GM13976 (cell line): ENCODE data around the gene NSD2.

Experiments used
- DNase-seq: peaks from one replicate; pipeline ENCODE4 v3.0.0; 2012; ENCODE audit warnings: low spot score
- in situ Hi-C: fragments of 300-500 bp; cut with MboI; formaldehyde crosslinking; loops from one replicate; pipeline ENCODE4 v1.12.0; 2022; ENCODE audit warnings: low sequenced_read_pairs, mixed read lengths, inconsistent platforms; ENCODE audit not compliant: unreplicated experiment
- TF ChIP-seq, protein P1 (sequence below): IDR thresholded peaks from 2 replicates; pipeline ENCODE4 v1.5.1; 2012; ENCODE audit warnings: borderline replicate concordance, mild to moderate bottlenecking; ENCODE audit not compliant: insufficient read depth; ENCODE audit errors: extremely low read depth, missing control alignments, control extremely low read depth

Gene NSD2

DNA sequence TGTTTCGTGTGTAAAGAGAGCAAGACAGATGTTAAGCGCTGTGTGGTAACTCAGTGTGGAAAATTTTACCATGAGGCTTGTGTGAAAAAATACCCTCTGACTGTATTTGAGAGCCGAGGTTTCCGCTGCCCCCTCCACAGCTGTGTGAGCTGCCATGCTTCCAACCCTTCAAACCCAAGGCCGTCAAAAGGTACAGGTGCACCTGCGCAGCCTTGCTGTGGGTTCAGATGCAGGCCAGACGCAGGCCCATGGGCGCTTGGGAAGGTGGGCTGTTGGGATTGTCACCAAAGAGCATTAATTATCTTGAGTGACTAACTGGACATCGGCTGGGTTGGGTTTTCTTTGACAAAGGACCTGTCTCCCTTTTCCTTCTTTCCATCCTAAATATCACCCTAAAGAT, 82.1 kb downstream of the NSD2 start:
- DNase-seq, result no peak
- TF ChIP-seq, protein P1, sequence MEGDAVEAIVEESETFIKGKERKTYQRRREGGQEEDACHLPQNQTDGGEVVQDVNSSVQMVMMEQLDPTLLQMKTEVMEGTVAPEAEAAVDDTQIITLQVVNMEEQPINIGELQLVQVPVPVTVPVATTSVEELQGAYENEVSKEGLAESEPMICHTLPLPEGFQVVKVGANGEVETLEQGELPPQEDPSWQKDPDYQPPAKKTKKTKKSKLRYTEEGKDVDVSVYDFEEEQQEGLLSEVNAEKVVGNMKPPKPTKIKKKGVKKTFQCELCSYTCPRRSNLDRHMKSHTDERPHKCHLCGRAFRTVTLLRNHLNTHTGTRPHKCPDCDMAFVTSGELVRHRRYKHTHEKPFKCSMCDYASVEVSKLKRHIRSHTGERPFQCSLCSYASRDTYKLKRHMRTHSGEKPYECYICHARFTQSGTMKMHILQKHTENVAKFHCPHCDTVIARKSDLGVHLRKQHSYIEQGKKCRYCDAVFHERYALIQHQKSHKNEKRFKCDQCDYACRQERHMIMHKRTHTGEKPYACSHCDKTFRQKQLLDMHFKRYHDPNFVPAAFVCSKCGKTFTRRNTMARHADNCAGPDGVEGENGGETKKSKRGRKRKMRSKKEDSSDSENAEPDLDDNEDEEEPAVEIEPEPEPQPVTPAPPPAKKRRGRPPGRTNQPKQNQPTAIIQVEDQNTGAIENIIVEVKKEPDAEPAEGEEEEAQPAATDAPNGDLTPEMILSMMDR, result no peak
- in situ Hi-C loops, result no loop called here

DNA sequence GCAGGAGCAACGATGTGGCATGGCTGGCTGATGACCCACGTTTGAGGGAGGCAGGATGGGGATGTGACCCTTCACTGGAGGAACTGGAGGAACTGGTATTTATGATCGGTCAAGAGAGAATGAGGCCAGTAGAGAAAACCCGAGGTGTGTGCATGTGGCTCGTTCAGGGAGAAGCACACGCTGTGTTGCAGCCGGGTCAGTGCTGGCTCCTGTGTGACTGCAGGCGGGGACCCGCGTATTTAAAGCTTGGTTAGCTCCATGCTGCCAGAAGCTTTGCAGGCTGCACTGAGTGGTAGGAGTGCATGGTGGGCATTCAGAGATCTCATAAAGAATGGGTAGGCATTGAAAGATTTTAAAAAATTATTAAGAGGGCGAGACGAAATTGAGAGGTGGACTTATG, 85.4 kb downstream of the NSD2 start:
- TF ChIP-seq, protein P1, result no peak
- no peak for DNase-seq
- in situ Hi-C loops, result no loop called here

DNA sequence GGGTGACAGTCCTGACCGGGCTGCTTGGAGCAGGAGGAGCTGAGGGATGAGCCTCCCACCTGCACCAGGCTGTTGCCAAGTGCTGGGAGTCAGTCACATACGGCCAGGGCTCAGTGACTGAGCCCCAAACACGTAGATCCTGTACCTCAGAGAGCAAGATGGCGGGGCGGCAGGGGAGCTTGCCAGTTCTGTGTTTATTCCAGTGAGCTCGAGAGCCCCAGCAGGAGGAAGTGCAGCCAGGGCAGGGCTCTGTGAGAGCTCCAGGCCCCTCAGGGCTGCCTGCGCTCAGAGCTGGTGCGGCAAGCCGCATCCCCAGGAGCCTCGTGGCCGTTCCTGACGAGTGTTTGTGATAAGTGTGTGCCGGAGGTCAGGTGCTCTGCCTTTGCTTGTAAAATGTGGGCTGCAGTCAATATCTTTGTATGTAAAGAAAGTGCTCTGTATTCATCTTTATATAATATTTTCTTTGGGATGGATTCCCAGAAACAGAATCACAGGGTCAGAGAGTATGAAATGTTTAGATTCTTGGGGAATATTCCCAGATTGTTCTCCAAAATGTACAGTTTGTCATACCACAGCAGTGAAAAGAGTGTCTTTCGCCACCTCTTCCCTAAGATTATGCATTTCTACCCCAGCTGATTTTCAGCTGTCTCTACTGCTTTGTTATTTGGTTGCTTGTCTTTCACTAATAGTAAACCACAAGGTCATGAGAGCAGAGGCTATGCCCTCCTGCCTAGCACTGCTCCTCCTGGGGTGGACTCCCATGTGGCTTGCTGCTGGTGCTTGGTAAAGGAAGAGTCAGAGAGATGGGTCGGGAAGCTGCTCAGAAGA, 87.3 kb downstream of the NSD2 start:
- TF ChIP-seq, protein P1, result no peak
- DNase-seq, result no peak
- in situ Hi-C loops, result no loop called here

DNA sequence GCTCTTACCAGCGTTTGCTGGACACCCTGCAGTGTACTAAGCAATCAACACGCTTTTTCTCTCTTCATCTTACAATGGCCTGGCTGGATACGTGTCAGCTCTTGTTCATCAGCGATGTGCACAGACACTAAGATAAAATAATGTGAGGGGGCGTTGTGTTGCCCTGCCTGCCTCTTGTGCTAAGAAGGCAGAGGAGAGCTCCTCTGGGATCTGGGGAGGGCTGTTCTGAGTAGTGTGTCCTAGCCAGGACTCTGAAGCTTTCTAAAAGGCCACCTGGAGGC, 87.9 kb downstream of the NSD2 start:
- TF ChIP-seq, protein P1, result no peak
- in situ Hi-C loops, result no loop called here
- DNase-seq, result no peak

DNA sequence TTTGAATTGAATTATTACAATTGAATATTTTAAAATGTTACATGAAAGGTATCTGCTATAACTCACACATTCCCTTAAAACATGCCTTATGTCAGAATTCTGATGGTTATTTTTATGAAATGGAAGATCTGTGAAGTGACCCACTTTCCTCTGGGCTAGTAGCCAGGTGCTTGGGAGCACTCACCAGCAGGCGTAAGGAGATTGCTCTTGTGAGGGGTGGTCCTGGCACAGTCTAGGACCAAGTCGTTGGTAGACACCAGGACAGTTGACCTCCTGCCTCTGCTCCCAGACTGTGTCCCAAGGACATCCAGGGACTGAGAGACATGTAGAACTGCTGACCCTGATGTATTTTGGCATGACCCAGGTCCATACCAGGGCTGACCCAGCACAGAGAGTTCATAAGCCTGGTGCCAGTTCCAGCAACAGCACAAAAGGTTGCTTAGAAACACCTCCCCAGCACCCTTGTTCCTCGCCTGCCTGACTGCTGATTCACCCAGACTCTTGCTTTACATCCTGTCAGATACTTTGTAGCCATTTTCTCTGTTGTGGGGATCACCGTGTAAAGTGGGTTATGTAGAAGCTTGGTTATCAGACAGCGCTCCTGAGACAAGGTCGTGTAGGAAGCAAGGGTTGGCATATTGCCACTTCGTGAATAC, 89.1 kb downstream of the NSD2 start:
- no peak for DNase-seq
- in situ Hi-C loops, result no loop called here
- TF ChIP-seq, protein P1, result no peak

DNA sequence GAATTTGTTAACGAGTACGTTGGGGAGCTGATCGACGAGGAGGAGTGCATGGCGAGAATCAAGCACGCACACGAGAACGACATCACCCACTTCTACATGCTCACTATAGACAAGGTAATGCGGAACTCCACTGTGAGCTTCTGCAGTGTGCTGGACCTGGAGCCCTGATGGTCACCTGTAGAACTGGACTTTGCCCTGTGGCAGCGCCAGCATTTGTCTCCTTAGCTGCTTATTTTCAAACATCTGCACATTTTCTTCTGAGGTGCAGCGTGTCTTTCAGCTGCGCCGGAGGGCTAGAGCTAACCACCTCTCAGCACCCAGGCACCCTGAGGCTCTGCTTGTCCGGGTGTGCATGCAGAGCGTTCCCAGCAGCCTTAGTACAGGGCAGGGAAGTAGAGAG, 89.8 kb downstream of the NSD2 start:
- no peak for DNase-seq
- in situ Hi-C loops, result no loop called here
- TF ChIP-seq, protein P1, result no peak

DNA sequence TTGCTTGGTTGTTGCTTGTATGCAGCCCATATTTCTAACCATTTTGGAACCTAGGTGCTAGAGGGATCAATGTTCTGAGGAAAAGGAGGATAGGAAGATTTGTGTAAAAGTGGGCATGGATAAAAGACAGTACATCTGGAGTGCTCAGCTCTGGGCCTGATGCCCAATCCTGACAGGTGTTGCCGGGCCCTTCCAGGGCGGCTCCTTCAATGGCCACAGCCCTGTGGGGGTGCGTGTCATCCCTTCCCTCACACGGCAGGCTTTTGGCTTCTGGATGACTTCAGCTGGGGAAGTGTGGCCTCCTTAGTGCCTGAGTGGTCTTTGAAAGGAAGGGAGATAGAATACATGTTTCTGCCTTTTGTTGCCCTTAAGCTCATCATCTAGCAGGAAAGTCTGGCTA, 90.4 kb downstream of the NSD2 start:
- in situ Hi-C loops, result no loop called here
- no peak for DNase-seq
- TF ChIP-seq, protein P1, result no peak
